ENCODE measurements around the gene CMAS.

Gene CMAS

DNA sequence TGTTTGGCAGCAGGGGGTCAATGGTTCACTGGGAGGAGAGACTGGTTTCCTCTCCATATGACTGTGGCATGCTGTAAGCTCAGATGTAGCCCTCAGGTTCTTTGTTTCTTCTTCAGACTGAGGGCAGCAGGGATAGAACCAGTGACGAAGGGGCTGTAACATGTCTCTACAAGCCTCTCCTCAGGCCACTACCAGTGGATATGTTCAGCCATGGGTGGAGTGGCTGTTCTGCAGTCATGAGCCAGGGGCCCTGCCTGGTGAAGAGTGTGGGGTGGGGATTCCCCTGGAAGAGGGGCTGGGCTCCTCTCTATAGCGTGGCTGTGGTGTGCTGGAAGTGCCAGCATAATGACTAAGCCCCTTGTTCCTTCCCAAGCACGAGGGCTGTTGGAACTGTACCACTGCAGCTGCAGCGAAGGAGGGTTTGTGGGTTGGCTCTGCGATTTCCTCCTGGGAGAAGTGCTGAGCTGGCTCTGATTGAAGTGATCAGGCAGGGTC lies 55.8 kb downstream of the CMAS start:
- H3K4me3 ChIP-seq (ENCODE audit: low read depth, low read length) = no peak overlapping the region
- TF ChIP-seq MYC (IDR thresholded peaks at IDR 0.05; ENCODE audit: low read depth, low read length) = no peak
- TF ChIP-seq, protein P1, sequence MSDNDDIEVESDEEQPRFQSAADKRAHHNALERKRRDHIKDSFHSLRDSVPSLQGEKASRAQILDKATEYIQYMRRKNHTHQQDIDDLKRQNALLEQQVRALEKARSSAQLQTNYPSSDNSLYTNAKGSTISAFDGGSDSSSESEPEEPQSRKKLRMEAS (IDR thresholded peaks at IDR 0.05; ENCODE audit: low read depth, low read length) = 0 out of 2 replicates have a peak, but pooled peaks have one; percentile 27
- peak; percentile 51 for DNase-seq (ENCODE audit: low read depth)

DNA sequence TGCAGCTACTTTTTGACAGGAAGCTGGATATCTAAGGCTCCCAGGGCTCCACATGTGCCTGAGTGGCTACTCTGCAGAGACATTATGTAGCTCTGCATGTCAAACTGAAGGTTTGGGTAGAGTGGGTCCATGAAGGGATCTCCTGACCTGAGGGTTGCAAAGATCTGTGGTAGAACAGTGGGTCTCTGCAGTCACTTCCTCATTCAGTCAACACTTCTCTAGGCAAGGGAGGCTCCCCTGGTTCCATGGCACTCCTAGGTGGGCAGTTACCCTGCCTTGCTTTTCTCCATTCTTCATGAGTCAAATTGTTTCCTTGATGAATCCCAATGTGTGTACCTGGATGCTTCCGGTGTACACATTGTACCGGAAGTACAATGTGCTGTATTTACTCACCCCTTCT lies 57.4 kb downstream of the CMAS start:
- no peak for TF ChIP-seq POLR2A (IDR thresholded peaks at IDR 0.05; ENCODE audit: extremely low read depth, insufficient read length)
- TF ChIP-seq, protein P2, sequence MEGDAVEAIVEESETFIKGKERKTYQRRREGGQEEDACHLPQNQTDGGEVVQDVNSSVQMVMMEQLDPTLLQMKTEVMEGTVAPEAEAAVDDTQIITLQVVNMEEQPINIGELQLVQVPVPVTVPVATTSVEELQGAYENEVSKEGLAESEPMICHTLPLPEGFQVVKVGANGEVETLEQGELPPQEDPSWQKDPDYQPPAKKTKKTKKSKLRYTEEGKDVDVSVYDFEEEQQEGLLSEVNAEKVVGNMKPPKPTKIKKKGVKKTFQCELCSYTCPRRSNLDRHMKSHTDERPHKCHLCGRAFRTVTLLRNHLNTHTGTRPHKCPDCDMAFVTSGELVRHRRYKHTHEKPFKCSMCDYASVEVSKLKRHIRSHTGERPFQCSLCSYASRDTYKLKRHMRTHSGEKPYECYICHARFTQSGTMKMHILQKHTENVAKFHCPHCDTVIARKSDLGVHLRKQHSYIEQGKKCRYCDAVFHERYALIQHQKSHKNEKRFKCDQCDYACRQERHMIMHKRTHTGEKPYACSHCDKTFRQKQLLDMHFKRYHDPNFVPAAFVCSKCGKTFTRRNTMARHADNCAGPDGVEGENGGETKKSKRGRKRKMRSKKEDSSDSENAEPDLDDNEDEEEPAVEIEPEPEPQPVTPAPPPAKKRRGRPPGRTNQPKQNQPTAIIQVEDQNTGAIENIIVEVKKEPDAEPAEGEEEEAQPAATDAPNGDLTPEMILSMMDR (IDR thresholded peaks at IDR 0.05; ENCODE audit: low read depth, low read length) = no peak
- TF ChIP-seq, protein P1 (IDR thresholded peaks at IDR 0.05; ENCODE audit: low read depth, low read length) = no peak
- no peak for TF ChIP-seq MYC (IDR thresholded peaks at IDR 0.05; ENCODE audit: low read depth, low read length)
- DNase-seq (ENCODE audit: low read depth) = peak; percentile 34
- H3K4me3 ChIP-seq (ENCODE audit: low read depth, low read length) = no peak overlapping the region

DNA sequence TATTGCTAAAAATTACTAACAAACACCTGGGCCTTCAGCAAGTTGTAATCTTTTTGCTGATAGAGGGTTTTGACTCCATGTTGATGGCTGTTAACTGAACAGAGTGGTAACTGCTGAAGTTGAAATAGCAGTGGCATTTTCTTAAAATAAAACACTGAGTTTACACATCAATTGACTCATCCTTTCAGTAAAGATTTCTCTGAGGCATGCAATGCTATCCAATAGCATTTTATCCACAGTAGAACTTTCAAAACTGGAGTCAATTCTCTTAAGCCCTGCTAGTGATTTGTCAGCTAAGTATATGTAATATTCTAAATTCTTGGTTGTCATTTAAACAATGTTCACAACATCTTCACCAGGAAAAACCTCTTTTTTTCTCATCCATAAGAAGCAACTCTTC lies 59.5 kb downstream of the CMAS start:
- DNase-seq (ENCODE audit: low read depth) = no peak
- TF ChIP-seq, protein P1 (IDR thresholded peaks at IDR 0.05; ENCODE audit: low read depth, low read length) = no peak
- TF ChIP-seq POLR2A (IDR thresholded peaks at IDR 0.05; ENCODE audit: extremely low read depth, insufficient read length) = no peak
- no peak overlapping the region for H3K4me3 ChIP-seq (ENCODE audit: low read depth, low read length)

DNA sequence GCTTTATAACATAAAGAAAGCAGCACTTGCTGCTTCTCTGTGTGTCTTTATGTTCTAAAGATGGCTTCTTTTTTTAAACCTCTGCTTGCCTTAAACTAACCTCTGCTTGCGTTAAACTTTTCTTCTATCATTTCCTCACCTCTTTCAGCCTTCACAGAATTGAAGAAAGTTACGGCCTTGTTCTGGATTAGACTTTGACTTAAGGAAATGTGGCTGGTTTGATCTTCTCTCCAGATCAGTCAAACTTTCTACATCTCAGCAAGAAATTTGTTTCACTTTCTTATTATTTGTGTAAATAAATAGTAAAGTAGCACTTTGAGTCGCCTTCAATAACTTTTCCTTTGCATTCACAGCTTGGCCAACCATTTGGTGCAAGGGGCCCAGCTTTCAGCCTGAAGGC lies 64.2 kb downstream of the CMAS start:
- no peak overlapping the region for H3K4me3 ChIP-seq (ENCODE audit: low read depth, low read length)
- TF ChIP-seq, protein P2 (IDR thresholded peaks at IDR 0.05; ENCODE audit: low read depth, low read length) = no peak
- TF ChIP-seq MYC (IDR thresholded peaks at IDR 0.05; ENCODE audit: low read depth, low read length) (no peak), POLR2A (IDR thresholded peaks at IDR 0.05; ENCODE audit: extremely low read depth, insufficient read length) (no peak)
- TF ChIP-seq, protein P1 (IDR thresholded peaks at IDR 0.05; ENCODE audit: low read depth, low read length) = no peak
- DNase-seq (ENCODE audit: low read depth) = no peak

Measured in NB4 (cell line).